ENCODE measurements around the gene FNDC3B. TPM values are rescaled to one million over a fixed set of nuclear protein-coding genes. Genes with fewer than 3 reads are reported as not detected.

Gene FNDC3B
- total and polyA plus RNA-seq, 2 donors (not counting 1 experiment from before 2014, with no cell fraction given) = 1.2 to 9.2 TPM

DNA sequence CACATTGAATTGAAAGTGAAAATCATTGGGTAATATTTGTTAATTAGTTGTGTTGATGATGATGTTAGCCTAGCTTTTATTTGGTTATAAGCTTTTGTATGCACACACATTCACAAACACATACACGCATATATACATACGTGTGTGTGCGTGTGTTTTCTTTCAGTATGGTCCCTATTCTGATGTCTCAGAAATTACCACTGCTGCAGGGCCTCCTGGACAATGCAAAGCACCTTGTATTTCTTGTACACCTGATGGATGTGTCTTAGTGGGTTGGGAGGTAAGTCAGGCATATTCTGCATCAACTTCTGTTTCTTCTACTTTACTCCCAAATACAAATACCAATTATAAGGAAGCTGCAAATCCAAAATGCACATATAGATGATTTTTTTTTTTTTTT lies 306.8 kb downstream of the FNDC3B start:
- no peaks in the 10 kb centered on the region for H3K9me3 Mint-ChIP-seq (ENCODE audit: insufficient read depth)
- Histone ChIP-seq H2AFZ (ENCODE audit: insufficient read depth, low read depth, low read length, poor library complexity, severe bottlenecking) (no peak overlapping the region), H3K36me3 (replicated peaks in 1 of 2; ENCODE audit: control extremely low read depth in 1 of 2, control insufficient read depth in 1 of 2, extremely low read depth in 1 of 2, insufficient read depth in 2 of 2, low read length in 1 of 2) (no peaks in the 10 kb centered on the region), H3K9me3 (ENCODE audit: control extremely low read depth in 1 of 3, control insufficient read depth in 2 of 3, insufficient read depth in 1 of 3, low read length in 2 of 3) (no peaks in the 10 kb centered on the region), H3K4me3 (ENCODE audit: control extremely low read depth in 1 of 5, extremely low read depth in 1 of 5, insufficient read depth in 1 of 5, low read depth in 2 of 5, low read length in 4 of 5) (no peak overlapping the region), H3K4me1 (ENCODE audit: control insufficient read depth in 2 of 2, insufficient read depth in 2 of 2, low read length in 2 of 2) (no peaks in the 10 kb centered on the region), H3K79me2 (ENCODE audit: control insufficient read depth, insufficient read depth, low read length) (no peaks in the 10 kb centered on the region), H3K27me3 (replicated peaks in 1 of 4; ENCODE audit: control extremely low read depth in 1 of 4, control insufficient read depth in 3 of 4, insufficient read depth in 4 of 4, low read length in 3 of 4) (no peaks in the 10 kb centered on the region), H3K9ac (ENCODE audit: low read length) (no peak overlapping the region), H3K4me2 (replicated peaks; ENCODE audit: low read depth, low read length, poor library complexity, severe bottlenecking) (no peak overlapping the region), H4K20me1 (ENCODE audit: control insufficient read depth, insufficient read depth, low read length, poor library complexity, severe bottlenecking) (no peaks in the 10 kb centered on the region), H3K27ac (ENCODE audit: low read length in 2 of 2) (no peak overlapping the region)
- H3K4me3 Mint-ChIP-seq = no peak overlapping the region
- no peak for TF ChIP-seq EZH2 (IDR thresholded peaks at IDR 0.05; ENCODE audit: borderline replicate concordance, insufficient read depth, low read depth, low read length, poor library complexity, severe bottlenecking)
- TF ChIP-seq, protein P1, sequence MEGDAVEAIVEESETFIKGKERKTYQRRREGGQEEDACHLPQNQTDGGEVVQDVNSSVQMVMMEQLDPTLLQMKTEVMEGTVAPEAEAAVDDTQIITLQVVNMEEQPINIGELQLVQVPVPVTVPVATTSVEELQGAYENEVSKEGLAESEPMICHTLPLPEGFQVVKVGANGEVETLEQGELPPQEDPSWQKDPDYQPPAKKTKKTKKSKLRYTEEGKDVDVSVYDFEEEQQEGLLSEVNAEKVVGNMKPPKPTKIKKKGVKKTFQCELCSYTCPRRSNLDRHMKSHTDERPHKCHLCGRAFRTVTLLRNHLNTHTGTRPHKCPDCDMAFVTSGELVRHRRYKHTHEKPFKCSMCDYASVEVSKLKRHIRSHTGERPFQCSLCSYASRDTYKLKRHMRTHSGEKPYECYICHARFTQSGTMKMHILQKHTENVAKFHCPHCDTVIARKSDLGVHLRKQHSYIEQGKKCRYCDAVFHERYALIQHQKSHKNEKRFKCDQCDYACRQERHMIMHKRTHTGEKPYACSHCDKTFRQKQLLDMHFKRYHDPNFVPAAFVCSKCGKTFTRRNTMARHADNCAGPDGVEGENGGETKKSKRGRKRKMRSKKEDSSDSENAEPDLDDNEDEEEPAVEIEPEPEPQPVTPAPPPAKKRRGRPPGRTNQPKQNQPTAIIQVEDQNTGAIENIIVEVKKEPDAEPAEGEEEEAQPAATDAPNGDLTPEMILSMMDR (IDR thresholded peaks at IDR 0.05) = no peak
- H3K4me1 Mint-ChIP-seq = no peaks in the 10 kb centered on the region
- DNase-seq = no peak
- intact Hi-C loops (cut with micrococcal nuclease) = loop anchor here (10.0 kb wide), 1 partner anchor 731 kb away; no protein-coding TSS in a partner anchor
- WGBS (ENCODE audit: insufficient coverage) = no CpG with 5 or more reads among the region's 3 CpGs
- no peak for ATAC-seq (ENCODE audit: low read depth)
- POLR2A ChIA-PET = no interaction called here
- H3K27me3 Mint-ChIP-seq = no peaks in the 10 kb centered on the region
- CTCF ChIA-PET = interaction anchor here (6.3 kb wide), 1 partner anchor 15 kb away, joined by 88 read pairs; no protein-coding TSS in a partner anchor
- H3K27ac Mint-ChIP-seq = no peak overlapping the region

DNA sequence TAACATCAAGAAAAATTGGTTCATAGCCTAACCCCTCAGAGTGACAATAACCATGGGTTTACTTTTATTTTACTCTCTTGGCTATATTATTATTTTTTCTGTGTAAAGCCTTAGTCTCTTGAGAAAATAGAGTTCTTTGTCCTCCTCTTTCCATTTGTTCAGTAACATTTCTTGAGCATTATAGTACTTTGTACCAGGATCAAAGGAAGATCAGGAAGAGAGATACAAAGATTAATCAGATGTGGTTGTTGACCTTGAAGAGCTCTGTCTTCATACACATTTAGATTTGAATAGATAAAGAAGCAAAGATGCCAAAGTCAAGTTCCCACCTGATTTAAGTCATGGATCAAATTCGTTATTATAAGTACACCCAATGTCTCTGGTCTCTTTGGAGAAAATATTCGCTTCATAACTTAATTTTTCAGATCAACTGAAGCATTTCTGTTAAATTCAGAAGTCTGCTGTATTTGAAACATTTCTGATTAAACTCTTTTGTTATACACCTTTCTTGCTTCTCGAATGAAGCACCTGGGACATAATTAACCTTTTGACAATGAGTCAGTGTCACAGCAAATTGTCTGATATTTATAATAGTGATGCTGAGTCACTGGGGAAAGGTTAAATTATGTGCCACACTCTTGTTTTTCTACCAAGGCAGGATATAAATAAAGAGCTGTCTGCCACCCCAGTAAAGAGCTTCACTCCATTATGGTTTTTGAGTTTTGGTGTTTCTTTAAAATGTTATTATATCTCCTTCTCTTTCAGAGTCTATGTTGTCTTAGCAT lies 308.7 kb downstream of the FNDC3B start:
- no peaks in the 10 kb centered on the region for H3K27me3 Mint-ChIP-seq
- H3K27ac ChIP-seq (ENCODE audit: low read length in 2 of 2) = no peak overlapping the region
- DNase-seq (no peak), ATAC-seq (ENCODE audit: low read depth) (no peak)
- H3K9me3 Mint-ChIP-seq (ENCODE audit: insufficient read depth) = no peaks in the 10 kb centered on the region
- no peaks in the 10 kb centered on the region for H3K4me1 Mint-ChIP-seq
- intact Hi-C loops (cut with micrococcal nuclease) = loop anchor here (10.0 kb wide), 1 partner anchor 733 kb away; no protein-coding TSS in a partner anchor
- no peaks in the 10 kb centered on the region for H3K79me2 ChIP-seq (ENCODE audit: control insufficient read depth, insufficient read depth, low read length)
- no peak overlapping the region for H3K4me2 ChIP-seq (replicated peaks; ENCODE audit: low read depth, low read length, poor library complexity, severe bottlenecking)
- ChIA-PET POLR2A (no interaction called here), CTCF (interaction anchor here (0.6 kb wide), 1 partner anchor 277 kb away, joined by 5 read pairs; no protein-coding TSS in a partner anchor)
- no peak overlapping the region for H3K4me3 ChIP-seq (ENCODE audit: control extremely low read depth in 1 of 5, extremely low read depth in 1 of 5, insufficient read depth in 1 of 5, low read depth in 2 of 5, low read length in 4 of 5)
- H3K27ac Mint-ChIP-seq = no peak overlapping the region
- no peaks in the 10 kb centered on the region for H3K9me3 ChIP-seq (ENCODE audit: control extremely low read depth in 1 of 3, control insufficient read depth in 2 of 3, insufficient read depth in 1 of 3, low read length in 2 of 3)
- H4K20me1 ChIP-seq (ENCODE audit: control insufficient read depth, insufficient read depth, low read length, poor library complexity, severe bottlenecking) = no peaks in the 10 kb centered on the region
- H3K4me3 Mint-ChIP-seq = no peak overlapping the region
- no peak overlapping the region for H2AFZ ChIP-seq (ENCODE audit: insufficient read depth, low read depth, low read length, poor library complexity, severe bottlenecking)
- H3K9ac ChIP-seq (ENCODE audit: low read length) = no peak overlapping the region
- TF ChIP-seq, protein P1 (IDR thresholded peaks at IDR 0.05) = no peak
- no peak for TF ChIP-seq EZH2 (IDR thresholded peaks at IDR 0.05; ENCODE audit: borderline replicate concordance, insufficient read depth, low read depth, low read length, poor library complexity, severe bottlenecking)
- no peaks in the 10 kb centered on the region for H3K27me3 ChIP-seq (replicated peaks in 1 of 4; ENCODE audit: control extremely low read depth in 1 of 4, control insufficient read depth in 3 of 4, insufficient read depth in 4 of 4, low read length in 3 of 4)
- H3K4me1 ChIP-seq (ENCODE audit: control insufficient read depth in 2 of 2, insufficient read depth in 2 of 2, low read length in 2 of 2) = no peaks in the 10 kb centered on the region
- H3K36me3 ChIP-seq (replicated peaks in 1 of 2; ENCODE audit: control extremely low read depth in 1 of 2, control insufficient read depth in 1 of 2, extremely low read depth in 1 of 2, insufficient read depth in 2 of 2, low read length in 1 of 2) = no peaks in the 10 kb centered on the region
- WGBS (ENCODE audit: insufficient coverage) = no CpG with 5 or more reads among the region's 3 CpGs

All from B cell (primary cell).